ENCODE results near the gene FHIT. TPM values are rescaled to one million over a fixed set of nuclear protein-coding genes. Genes with fewer than 3 reads are reported as not detected.

FHIT gene
- total RNA-seq, 1 experiment from 2014 or later, result 3.6 TPM

- ATAC-seq, result no peak
- no peaks in the 10 kb centered on the region for H3K36me3 ChIP-seq (ENCODE audit: low read depth, low read length)
- no peaks in the 10 kb centered on the region for H3K9me3 ChIP-seq (ENCODE audit: low read length)
- H2AFZ ChIP-seq (ENCODE audit: low read length), result no peak overlapping the region
- H3K9ac ChIP-seq (ENCODE audit: low read length), result no peak overlapping the region
- H3K27ac ChIP-seq (ENCODE audit: low read length), result no peak overlapping the region
- no peak overlapping the region for H3K4me2 ChIP-seq (ENCODE audit: low read length)
- no peaks in the 10 kb centered on the region for H3K79me2 ChIP-seq (ENCODE audit: low read length)
- ChIA-PET POLR2A (ENCODE audit: unreplicated experiment) (no interaction called here), CTCF (no interaction called here)
- H3F3A ChIP-seq (ENCODE audit: low read length, unreplicated experiment), result no peaks in the 10 kb centered on the region
- no peak overlapping the region for H3K4me3 ChIP-seq (ENCODE audit: low read length)
- DNase-seq, result no peak
- H3K27me3 ChIP-seq (ENCODE audit: low read length), result no peaks in the 10 kb centered on the region
- TF ChIP-seq CTCF (conservative IDR thresholded peaks at IDR 0.05; ENCODE audit: low read depth, low read length) (no peak), EZH2phosphoT487 (IDR thresholded peaks at IDR 0.05; ENCODE audit: borderline replicate concordance, low read length) (no peak), EZH2 (IDR thresholded peaks at IDR 0.05; ENCODE audit: low read length, unreplicated experiment) (no peak)
- H3K4me1 ChIP-seq (ENCODE audit: insufficient read depth, low read length), result no peaks in the 10 kb centered on the region
- intact Hi-C loops (cut with micrococcal nuclease), result no loop called here
- no peaks in the 10 kb centered on the region for H4K20me1 ChIP-seq (ENCODE audit: low read length)
- BruUV-seq (replicated peaks), result no TSS peak
- H3K9me2 ChIP-seq (replicated peaks; ENCODE audit: low read length), result no peaks in the 10 kb centered on the region
These were observed 1111.1 kb downstream of the FHIT start for GRCh38 chr3:60140160-60140559.

- ATAC-seq, result no peak
- H3K27me3 ChIP-seq (ENCODE audit: low read length), result peaks cover 12% of the 10 kb centered on the region
- H3K4me3 ChIP-seq (ENCODE audit: low read length), result no peak overlapping the region
- TF ChIP-seq EZH2phosphoT487 (IDR thresholded peaks at IDR 0.05; ENCODE audit: borderline replicate concordance, low read length), result no peak
- no peaks in the 10 kb centered on the region for H4K20me1 ChIP-seq (ENCODE audit: low read length)
- intact Hi-C loops (cut with micrococcal nuclease), result no loop called here
- DNase-seq, result no peak
- H3K36me3 ChIP-seq (ENCODE audit: low read depth, low read length), result no peaks in the 10 kb centered on the region
- no peak overlapping the region for H3K9ac ChIP-seq (ENCODE audit: low read length)
- no peaks in the 10 kb centered on the region for H3K4me1 ChIP-seq (ENCODE audit: insufficient read depth, low read length)
- H3K79me2 ChIP-seq (ENCODE audit: low read length), result no peaks in the 10 kb centered on the region
- CTCF ChIA-PET, result no interaction called here
- POLR2A ChIA-PET (ENCODE audit: unreplicated experiment), result no interaction called here
- H3K4me2 ChIP-seq (ENCODE audit: low read length), result no peak overlapping the region
- no peaks in the 10 kb centered on the region for H3F3A ChIP-seq (ENCODE audit: low read length, unreplicated experiment)
- no peak overlapping the region for H2AFZ ChIP-seq (ENCODE audit: low read length)
- H3K27ac ChIP-seq (ENCODE audit: low read length), result no peak overlapping the region
- BruUV-seq (replicated peaks), result no TSS peak
- H3K9me3 ChIP-seq (ENCODE audit: low read length), result no peaks in the 10 kb centered on the region
- H3K9me2 ChIP-seq (replicated peaks; ENCODE audit: low read length), result no peaks in the 10 kb centered on the region
These were observed 1114.7 kb downstream of the FHIT start for GRCh38 chr3:60136601-60137000.

- Histone ChIP-seq H3K9me2 (replicated peaks; ENCODE audit: low read length) (no peaks in the 10 kb centered on the region), H3K36me3 (ENCODE audit: low read depth, low read length) (no peaks in the 10 kb centered on the region), H3K27me3 (ENCODE audit: low read length) (peaks cover 12% of the 10 kb centered on the region), H3K27ac (ENCODE audit: low read length) (no peak overlapping the region), H3K9me3 (ENCODE audit: low read length) (no peaks in the 10 kb centered on the region), H3K4me2 (ENCODE audit: low read length) (no peak overlapping the region), H3K9ac (ENCODE audit: low read length) (no peak overlapping the region), H3K79me2 (ENCODE audit: low read length) (no peaks in the 10 kb centered on the region), H3K4me1 (ENCODE audit: insufficient read depth, low read length) (no peaks in the 10 kb centered on the region), H3F3A (ENCODE audit: low read length, unreplicated experiment) (no peaks in the 10 kb centered on the region), H3K4me3 (ENCODE audit: low read length) (no peak overlapping the region), H4K20me1 (ENCODE audit: low read length) (no peaks in the 10 kb centered on the region), H2AFZ (ENCODE audit: low read length) (no peak overlapping the region)
- TF ChIP-seq CTCF (conservative IDR thresholded peaks at IDR 0.05; ENCODE audit: low read depth, low read length), result no peak
- TF ChIP-seq EZH2phosphoT487 (IDR thresholded peaks at IDR 0.05; ENCODE audit: borderline replicate concordance, low read length), result no peak
- TF ChIP-seq EZH2 (IDR thresholded peaks at IDR 0.05; ENCODE audit: low read length, unreplicated experiment), result no peak
- intact Hi-C loops (cut with micrococcal nuclease), result no loop called here
- BruUV-seq (replicated peaks), result no TSS peak
- POLR2A ChIA-PET (ENCODE audit: unreplicated experiment), result interaction anchor here (0.6 to 0.7 kb wide), 2 partner anchors 11 to 13 kb away, joined by 3 to 5 read pairs; no protein-coding TSS in a partner anchor
- ATAC-seq (no peak), DNase-seq (no peak)
- CTCF ChIA-PET, result no interaction called here
These were observed 1115.8 kb downstream of the FHIT start for GRCh38 chr3:60135474-60135873.

Measured in PC-3 (cell line).